KOPT-K1 (cell line): ENCODE measurements around the gene HIPK4.
"Not testable (repeated sequence)": the region's sequence is repeated elsewhere in the genome, so short reads cannot be mapped to it uniquely, and the experiment has no call there.

Experiments
- H3K27ac ChIP-seq: fragments of 200-600 bp; sonication (generic); 2 replicates; pipeline ENCODE4 v1.5.1; 2016; ENCODE audit warnings: antibody characterized with exemption, mild to moderate bottlenecking, low read depth, low read length; ENCODE audit not compliant: poor library complexity, severe bottlenecking
- H3K36me3 ChIP-seq: fragments of 200-600 bp; sonication (generic); 2 replicates; pipeline ENCODE4 v1.5.1; 2017; ENCODE audit warnings: antibody characterized with exemption, mild to moderate bottlenecking, low read length, moderate library complexity; ENCODE audit not compliant: insufficient read depth
- H3K9me3 ChIP-seq: fragments of 200-600 bp; sonication (generic); 2 replicates; pipeline ENCODE4 v1.5.1; 2017; ENCODE audit warnings: antibody characterized with exemption, low read length, mild to moderate bottlenecking; ENCODE audit not compliant: insufficient read depth, poor library complexity, severe bottlenecking

The HIPK4 gene

DNA sequence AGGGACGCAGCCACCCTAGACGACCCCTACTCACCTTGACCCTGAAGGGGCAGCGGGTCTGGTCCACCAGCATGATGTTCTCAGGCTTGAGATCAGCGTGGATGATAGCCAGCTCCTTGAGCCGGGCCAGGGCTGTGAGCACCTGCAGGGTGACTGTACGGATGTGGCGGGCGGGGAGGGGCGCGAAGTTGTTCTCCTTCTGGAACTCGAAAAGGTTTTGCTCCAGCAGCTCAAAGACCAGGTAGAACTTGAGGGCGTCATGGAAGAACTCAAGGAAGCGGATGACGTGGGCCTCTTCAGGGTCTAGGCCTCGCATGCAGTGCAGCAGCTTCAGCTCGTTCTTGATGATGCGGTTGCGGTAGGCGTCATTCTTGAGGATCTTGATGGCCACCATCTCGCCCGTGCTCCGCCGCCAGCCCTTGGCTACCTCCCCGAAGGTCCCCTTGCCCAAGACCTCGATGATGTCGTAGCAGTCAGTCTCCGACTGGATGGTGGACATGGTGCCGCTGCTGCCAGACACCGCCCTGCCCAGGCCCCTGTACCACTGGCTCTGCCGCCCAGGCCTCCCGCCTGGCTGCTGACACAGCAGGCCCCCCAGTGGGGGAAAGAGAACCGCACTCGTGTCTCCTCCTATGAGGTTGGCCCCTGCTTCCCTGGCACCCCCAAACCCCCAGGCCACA, 437 bp downstream of the HIPK4 start:
- no peak overlapping the region for H3K27ac ChIP-seq
- no peaks in the 10 kb centered on the region for H3K9me3 ChIP-seq
- H3K36me3 ChIP-seq = no peaks in the 10 kb centered on the region

DNA sequence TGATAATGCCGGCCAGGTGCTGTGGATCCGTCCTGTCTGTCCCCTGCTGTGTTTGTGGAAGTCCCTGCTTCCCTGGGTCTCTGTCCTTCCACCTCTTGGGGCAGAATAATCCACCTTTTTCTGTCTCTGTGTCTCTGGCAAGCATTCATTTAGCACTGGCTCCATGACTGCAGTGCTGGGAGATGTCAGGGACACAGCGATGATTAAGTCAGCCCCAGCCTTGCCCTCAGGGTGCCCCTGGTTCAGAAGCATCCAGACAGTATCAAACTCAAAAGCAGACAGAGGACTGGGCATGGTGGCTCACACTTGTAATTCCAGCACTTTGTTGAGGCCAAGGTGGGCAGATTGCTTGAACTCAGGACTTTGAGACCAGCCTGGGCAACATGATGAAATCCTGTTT, 1.5 kb downstream of the HIPK4 start:
- Histone ChIP-seq H3K36me3 (no peaks in the 10 kb centered on the region), H3K27ac (no peak overlapping the region), H3K9me3 (no peaks in the 10 kb centered on the region)

DNA sequence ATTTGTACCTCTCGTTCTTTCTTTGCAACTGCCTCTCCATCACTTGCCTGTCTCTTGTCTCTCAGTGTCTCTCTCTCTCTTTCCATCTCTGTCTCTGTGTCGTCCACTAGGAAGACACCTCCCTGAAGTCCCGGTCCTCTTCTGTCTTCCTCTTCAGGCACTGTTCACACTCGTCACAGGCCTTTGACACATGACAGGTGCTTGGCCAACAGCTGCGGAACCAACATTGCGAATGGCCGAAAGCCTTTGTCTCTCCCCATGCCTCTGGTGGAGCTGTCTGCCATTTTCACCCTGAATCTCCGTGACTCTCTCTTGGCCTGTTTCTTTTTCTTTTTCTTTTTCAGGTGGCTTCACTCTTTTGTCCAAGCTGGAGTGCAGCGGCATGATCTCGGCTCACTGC, 2.8 kb downstream of the HIPK4 start:
- Histone ChIP-seq H3K9me3 (no peaks in the 10 kb centered on the region), H3K27ac (no peak overlapping the region)

DNA sequence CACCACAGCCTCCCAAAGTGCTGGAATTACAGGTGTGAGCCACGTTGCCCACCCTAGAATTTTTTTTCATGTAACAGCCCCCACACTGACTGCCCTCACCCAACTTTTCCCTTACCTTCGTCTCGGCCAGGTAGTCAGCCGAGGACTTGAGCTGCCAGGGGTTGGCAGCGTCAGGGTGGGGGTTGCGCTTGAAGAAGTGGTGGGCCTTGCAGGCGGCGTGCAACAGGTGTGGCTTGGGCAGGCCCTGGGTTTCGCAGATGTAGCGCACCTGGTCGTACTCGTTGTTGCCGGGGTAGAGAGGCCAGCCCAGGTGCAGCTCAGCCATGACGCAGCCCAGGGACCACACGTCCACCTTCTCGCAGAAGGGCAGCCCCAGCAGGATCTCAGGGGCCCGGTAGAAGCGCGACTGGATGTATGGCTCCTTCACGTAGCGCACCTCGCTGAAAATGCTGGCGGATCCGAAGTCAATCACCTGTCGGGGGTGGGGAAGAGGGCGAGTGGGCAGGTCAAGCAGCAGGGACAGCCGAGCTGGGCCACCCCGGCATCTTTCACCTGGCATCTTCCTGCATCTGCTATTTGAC, 6.2 kb downstream of the HIPK4 start:
- Histone ChIP-seq H3K27ac (no peak overlapping the region), H3K36me3 (no peaks in the 10 kb centered on the region), H3K9me3 (no peaks in the 10 kb centered on the region)

More for the DNA sequence above, 2.8 kb downstream of the HIPK4 start:
- H3K36me3 ChIP-seq = no peaks in the 10 kb centered on the region

DNA sequence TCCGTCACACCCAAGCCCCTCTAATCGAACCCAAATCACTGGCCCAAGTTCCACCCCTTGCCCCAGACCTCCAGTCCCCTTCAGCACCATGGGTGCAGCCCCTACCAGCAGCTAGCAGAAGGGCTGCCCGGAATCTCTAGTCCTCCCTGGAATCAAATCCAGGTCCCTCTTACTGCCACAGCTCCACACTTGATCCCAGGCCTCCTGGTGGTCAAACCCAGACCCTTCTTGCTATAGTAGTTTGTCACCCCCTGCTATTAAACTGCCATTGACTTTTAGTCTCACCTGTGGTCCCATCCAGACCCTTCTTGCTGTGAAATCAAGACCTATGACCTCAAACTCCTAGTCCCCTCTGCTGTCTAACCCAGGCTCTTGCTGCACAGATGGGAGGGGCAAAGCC, 8.7 kb downstream of the HIPK4 start:
- Histone ChIP-seq H3K36me3 (no peaks in the 10 kb centered on the region), H3K27ac (no peak overlapping the region), H3K9me3 (no peaks in the 10 kb centered on the region)

DNA sequence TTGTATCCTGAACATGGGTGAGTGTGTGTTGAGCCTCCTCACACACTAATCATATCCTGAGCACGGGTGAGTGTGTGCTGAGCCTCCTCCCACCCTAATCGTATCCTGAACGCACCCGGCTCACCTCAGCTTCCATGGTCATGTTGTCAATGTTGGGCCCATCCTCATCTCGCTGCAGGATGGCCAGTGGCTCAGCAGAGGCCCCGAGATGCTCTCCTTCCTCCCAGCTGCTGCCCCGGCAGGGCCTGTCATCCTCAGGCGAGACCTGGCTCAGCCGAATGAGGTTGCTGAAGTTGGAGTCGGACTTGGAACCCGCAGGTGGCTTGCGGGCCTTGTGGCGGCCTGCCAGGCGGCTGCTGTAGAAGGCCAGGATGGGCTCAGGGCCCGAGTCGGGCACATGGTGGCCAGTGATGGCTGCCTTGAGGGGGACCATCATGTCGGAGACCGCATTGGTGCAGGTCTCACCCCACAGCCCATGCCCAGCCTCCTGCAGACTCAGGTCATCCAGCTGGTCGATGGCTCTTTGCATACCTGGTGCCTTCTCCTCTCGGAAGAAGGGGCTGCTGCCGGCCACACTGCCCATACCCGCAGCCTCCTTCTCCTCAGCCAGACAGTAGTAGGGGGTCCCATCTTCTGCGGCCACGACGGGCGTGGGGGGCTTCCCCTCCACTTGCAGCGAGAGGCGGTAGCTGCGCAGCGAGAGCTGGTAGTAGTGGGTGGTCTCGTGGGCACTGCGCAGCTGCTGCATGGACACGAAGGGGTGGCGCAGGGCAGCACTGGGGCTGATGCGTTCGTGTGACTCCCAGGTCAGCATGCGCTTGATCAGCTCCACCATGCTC, 9.6 kb downstream of the HIPK4 start:
- Histone ChIP-seq H3K36me3 (no peaks in the 10 kb centered on the region), H3K9me3 (no peaks in the 10 kb centered on the region), H3K27ac (no peak overlapping the region)

DNA sequence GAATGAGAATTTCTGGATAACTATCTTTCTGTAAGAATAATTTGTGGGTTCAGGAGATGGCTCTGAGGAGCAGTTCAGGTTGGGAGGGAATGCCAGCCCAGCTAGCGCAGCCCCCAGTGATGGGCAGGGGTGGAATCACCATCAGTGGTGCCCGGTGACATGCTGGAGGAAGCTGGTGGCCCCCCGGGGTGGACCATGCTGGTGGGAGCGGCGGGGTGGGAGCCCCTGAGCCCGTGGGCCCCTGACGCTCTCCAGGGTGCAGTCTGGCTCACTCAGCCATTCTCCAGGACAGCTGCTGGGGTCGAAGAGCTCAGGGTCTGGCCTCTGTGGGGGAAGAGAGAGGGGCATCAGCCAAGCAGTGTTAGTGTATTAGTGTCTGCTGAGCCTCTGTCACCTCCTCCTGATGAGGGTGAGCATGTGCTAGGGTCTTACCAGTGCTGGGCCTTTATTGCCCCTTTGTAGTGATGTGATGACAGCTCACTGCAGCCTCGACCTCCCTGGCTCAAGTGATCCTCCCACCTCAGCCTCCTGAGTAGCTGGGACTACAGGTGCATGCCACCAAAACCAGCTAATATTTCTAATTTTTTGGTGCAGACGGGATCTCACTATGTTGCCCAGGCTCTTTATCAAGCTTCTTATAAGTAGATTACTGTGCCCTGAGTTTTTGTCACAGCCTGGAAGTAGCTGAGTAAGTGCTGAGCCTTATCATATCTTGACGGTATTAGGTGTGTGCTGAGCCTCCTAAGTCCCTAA, 10.4 kb downstream of the HIPK4 start:
- H3K9me3 ChIP-seq = no peaks in the 10 kb centered on the region
- no peak overlapping the region for H3K27ac ChIP-seq
- H3K36me3 ChIP-seq = no peaks in the 10 kb centered on the region

DNA sequence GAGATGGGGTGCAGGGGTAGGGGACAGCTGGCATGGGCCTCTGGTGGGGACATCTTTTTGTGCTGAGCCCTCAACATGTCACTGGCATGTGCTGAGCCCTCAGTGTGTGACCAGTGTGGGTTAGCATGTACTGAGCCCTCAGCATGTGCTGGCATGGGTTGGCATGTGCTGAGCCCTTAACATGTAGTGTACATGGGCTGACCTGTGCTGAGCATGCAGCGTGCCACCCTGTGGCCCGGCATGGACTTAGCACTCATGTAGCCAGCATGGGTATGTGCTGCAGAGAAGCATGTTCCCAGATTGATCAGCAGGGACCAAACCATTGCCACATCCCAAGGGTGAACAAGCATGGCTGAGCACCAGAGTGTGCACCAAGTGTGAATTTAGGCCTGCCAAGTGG, 11.5 kb downstream of the HIPK4 start:
- H3K9me3 ChIP-seq = no peaks in the 10 kb centered on the region
- H3K36me3 ChIP-seq = no peaks in the 10 kb centered on the region
- no peak overlapping the region for H3K27ac ChIP-seq

DNA sequence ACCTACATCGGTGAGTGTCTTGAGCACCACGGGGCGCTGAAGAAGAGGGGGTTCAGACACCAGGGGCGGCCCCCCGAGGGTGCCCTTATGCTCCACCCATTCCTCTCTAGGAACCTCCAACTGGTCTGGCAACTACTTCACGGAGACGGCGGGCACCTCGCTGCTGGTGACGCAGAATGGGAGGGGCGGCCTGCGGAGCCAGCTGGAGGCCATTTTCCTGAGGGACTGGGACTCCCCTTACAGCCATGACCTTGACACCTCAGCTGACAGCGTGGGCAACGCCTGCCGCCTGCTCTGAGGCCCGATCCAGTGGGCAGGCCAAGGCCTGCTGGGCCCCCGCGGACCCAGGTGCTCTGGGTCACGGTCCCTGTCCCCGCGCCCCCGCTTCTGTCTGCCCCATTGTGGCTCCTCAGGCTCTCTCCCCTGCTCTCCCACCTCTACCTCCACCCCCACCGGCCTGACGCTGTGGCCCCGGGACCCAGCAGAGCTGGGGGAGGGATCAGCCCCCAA, 12.1 kb downstream of the HIPK4 start:
- H3K36me3 ChIP-seq = no peaks in the 10 kb centered on the region
- no peak overlapping the region for H3K27ac ChIP-seq
- H3K9me3 ChIP-seq = no peaks in the 10 kb centered on the region

DNA sequence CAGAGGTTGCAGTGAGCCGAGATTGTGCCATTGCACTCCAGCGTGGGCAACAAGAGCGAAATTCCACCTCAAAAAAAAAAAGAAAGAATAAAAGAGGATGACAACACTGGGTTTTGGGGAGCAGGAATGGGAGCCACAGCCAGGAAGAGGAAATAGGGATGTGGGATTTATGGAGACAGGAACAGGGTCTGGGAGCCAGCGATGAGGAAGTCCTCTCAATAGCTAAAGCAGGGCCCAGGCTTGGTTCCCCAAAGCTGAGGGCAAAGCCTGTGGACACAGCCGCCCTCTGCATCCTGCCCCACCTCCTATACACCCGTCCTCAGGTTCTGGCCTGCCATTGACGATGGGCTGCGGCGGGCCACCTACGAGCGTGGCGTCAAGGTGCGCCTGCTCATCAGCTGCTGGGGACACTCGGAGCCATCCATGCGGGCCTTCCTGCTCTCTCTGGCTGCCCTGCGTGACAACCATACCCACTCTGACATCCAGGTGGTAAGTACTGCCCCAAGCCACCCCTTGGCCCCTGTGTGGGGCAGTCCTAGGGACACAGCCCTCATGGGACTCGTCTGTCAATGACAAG, 13.6 kb downstream of the HIPK4 start:
- Histone ChIP-seq H3K9me3 (no peaks in the 10 kb centered on the region), H3K27ac (no peak overlapping the region), H3K36me3 (no peaks in the 10 kb centered on the region)

DNA sequence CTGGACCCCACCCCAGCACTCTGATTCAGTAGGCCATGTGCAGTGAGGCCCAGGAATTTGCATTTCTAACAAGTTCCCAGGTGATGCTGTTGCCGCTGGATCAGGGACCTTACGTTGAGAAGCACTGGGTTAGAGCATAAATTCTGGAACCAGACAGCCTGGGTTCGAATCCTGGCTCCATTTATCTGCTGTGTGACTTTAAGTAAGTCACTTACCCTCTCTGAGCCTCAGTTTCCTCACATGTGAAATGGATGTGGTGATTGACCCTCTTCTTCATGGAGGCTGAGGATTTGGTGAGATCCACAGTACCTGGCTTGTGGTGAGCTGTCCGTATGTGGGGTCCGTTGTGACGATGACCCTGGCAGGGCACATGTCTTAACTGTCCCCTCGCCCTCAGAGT, 15.9 kb downstream of the HIPK4 start:
- Histone ChIP-seq H3K9me3 (no peaks in the 10 kb centered on the region), H3K27ac (no peak overlapping the region), H3K36me3 (no peaks in the 10 kb centered on the region)

DNA sequence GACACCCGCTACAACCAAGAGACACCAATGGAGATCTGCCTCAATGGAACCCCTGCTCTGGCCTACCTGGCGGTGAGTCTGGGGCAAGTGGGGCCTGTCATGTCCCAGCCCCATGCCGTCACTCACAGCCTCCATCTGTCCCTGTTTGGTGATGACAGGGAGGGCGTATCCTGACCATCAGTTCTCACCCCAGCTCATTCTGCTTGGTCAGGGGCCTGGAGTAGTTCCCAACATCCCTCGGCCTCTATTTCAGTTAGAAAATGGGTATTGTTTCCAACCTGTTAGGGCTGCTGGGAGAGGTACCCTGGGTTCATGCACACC, 18.2 kb downstream of the HIPK4 start:
- no peaks in the 10 kb centered on the region for H3K9me3 ChIP-seq
- no peaks in the 10 kb centered on the region for H3K36me3 ChIP-seq
- H3K27ac ChIP-seq = no peak overlapping the region

DNA sequence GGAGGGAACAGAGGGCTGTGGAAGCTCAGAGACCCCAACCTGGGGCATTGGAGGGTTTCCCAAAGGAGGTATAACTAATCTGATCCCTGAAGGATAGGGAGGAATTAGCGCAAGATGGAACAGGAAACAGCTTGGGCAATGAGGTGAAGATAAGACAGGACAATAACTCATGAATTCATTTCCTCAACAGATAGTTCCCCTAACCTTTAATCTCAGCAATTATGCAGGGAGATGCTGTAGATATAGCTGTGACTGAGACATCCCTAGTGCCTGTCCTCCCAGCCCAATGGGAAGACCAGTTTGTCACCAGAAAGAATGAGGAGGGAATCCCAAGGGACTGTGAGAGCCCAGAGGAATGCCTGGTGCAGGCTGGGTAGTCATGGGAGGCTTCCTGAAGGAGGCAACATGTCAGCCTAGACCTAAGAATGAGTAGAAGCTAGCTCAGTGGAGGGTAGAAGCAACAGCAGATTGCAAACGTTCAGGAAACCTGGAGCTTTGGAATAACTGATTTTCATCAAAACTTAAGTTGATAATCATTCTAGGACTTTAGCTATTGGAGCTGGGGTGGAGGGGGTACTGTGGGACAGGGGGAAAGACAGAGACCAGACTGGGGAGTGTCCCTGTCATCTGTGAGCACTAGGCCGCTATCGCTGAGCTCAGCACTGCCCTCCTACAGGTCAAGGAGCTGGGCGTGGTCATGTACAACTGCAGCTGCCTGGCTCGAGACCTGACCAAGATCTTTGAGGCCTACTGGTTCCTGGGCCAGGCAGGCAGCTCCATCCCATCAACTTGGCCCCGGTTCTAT, 18.8 kb downstream of the HIPK4 start:
- H3K27ac ChIP-seq = no peak overlapping the region
- H3K36me3 ChIP-seq = no peaks in the 10 kb centered on the region
- no peaks in the 10 kb centered on the region for H3K9me3 ChIP-seq

DNA sequence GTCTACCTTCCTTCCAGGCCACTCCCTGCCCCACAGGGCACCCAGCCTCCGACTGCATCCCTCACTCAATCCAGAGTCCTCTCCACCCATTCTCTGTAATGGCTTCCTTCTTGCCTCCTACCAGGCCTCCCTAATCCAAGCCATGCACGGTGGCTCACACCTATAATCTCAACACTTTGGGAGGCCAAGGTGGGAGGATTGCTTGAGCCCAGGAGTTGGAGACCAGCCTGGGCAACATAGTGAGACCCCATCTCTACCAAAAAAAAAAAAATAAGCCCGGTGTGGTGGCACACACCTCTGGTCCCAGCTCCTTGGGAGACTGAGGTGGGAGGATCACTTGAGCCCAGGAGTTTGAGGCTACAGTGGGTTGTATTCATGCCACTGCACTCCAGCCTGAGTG, 19.7 kb downstream of the HIPK4 start:
- not testable (repeated sequence) for H3K9me3 ChIP-seq, H3K36me3 ChIP-seq, H3K27ac ChIP-seq
